RWPE1 (cell line): ENCODE results near the gene MAT2A.
A peak's percentile ranks its signal among the peaks of the same experiment; 100 is the strongest.

Experiments used
- CTCF ChIA-PET: fragments of 350-600 bp; sonication (Branson Sonifier 250); formaldehyde crosslinking; extraction: SDS; loops from one replicate; lab custom pipeline; 2021; lab: Yijun Ruan, JAX
- POLR2A ChIA-PET: fragments of 400-600 bp; formaldehyde crosslinking; extraction: SDS; loops from one replicate; lab custom pipeline; 2020; ENCODE audit warnings: antibody characterized with exemption; ENCODE audit not compliant: low non-redundant PET; lab: Yijun Ruan, JAX
- DNase-seq: peaks from one replicate; pipeline ENCODE4 v3.0.0; 2012; ENCODE audit warnings: low spot score
- H3K27ac ChIP-seq: fragments of 450-650 bp; 2 replicates; pipeline ENCODE4 v1.5.1; 2017
- TF ChIP-seq, protein P1 (sequence below): fragments of 450-650 bp; conservative IDR thresholded peaks from 2 replicates; pipeline ENCODE4 v1.5.1; 2017; ENCODE audit warnings: low read depth, mild to moderate bottlenecking

The MAT2A gene

DNA sequence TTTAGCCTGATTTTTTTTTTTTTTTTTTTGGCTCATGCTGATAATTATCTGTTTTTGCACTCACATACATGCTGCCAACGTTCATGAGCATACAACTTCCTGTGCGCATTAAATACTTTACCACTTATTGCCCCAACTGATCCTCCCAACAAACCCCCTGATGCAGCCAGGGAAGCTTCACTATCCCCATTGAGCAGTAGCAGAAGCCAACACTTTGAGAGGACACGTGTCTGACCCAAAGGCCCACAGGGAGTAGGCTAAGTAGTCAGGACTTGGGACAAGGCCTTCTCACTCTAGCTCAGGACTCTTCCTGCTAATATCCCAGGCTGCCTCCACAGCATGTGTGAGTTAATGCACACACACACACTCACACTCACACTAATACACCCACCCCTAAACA is 36.2 kb upstream of the MAT2A start:
- TF ChIP-seq, protein P1, sequence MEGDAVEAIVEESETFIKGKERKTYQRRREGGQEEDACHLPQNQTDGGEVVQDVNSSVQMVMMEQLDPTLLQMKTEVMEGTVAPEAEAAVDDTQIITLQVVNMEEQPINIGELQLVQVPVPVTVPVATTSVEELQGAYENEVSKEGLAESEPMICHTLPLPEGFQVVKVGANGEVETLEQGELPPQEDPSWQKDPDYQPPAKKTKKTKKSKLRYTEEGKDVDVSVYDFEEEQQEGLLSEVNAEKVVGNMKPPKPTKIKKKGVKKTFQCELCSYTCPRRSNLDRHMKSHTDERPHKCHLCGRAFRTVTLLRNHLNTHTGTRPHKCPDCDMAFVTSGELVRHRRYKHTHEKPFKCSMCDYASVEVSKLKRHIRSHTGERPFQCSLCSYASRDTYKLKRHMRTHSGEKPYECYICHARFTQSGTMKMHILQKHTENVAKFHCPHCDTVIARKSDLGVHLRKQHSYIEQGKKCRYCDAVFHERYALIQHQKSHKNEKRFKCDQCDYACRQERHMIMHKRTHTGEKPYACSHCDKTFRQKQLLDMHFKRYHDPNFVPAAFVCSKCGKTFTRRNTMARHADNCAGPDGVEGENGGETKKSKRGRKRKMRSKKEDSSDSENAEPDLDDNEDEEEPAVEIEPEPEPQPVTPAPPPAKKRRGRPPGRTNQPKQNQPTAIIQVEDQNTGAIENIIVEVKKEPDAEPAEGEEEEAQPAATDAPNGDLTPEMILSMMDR: no peak
- DNase-seq: no peak
- peak overlapping the region; percentile 88 for H3K27ac ChIP-seq
- CTCF ChIA-PET: interaction anchor here (0.6 to 1.6 kb wide), 4 partner anchors 39 to 83 kb away, joined by 3 to 5 read pairs (median 3); no protein-coding TSS in a partner anchor
- POLR2A ChIA-PET: interaction anchor here (1.6 kb wide), 1 partner anchor 36 kb away, joined by 7 read pairs; the partner anchor contains the start of gene MAT2A

DNA sequence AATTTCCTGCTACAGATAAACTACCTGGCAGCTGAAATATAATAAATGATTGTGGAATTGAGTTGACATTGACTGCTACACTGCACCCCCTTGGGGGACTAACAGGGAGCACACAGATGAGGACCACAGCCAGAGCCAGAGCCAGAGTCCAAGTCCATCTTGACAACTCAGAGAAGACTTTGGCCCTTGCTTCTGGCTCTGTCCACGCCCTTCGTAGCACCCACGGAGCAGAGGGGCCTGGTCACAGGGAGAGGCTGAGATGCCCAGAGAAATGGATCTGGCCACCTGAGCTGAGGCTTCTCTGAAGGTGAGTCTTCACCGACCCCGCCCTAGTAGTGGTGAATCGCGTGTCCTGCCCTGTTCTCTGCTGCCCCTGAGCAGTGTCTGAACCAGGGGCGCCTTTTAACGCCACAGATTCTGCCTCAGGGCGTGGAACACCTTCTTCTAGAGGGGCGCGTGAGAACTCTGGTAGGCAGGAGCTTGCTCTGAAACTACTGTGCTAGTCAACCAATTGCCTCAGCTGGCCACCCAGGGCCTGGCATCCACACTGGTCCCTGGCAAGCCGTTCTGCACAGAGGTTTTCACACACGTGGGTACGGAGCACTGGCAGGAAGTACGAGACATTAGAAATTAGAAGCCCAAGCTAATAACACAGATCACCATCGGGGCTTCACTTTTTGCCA is 35.7 kb upstream of the MAT2A start:
- ChIA-PET POLR2A (interaction anchor here (1.6 kb wide), 1 partner anchor 36 kb away, joined by 7 read pairs; the partner anchor contains the start of gene MAT2A), CTCF (interaction anchor here (0.6 to 1.6 kb wide), 4 partner anchors 39 to 83 kb away, joined by 3 to 5 read pairs (median 3); no protein-coding TSS in a partner anchor)
- H3K27ac ChIP-seq: peak overlapping the region; percentile 88
- no peak for DNase-seq
- TF ChIP-seq, protein P1: no peak

DNA sequence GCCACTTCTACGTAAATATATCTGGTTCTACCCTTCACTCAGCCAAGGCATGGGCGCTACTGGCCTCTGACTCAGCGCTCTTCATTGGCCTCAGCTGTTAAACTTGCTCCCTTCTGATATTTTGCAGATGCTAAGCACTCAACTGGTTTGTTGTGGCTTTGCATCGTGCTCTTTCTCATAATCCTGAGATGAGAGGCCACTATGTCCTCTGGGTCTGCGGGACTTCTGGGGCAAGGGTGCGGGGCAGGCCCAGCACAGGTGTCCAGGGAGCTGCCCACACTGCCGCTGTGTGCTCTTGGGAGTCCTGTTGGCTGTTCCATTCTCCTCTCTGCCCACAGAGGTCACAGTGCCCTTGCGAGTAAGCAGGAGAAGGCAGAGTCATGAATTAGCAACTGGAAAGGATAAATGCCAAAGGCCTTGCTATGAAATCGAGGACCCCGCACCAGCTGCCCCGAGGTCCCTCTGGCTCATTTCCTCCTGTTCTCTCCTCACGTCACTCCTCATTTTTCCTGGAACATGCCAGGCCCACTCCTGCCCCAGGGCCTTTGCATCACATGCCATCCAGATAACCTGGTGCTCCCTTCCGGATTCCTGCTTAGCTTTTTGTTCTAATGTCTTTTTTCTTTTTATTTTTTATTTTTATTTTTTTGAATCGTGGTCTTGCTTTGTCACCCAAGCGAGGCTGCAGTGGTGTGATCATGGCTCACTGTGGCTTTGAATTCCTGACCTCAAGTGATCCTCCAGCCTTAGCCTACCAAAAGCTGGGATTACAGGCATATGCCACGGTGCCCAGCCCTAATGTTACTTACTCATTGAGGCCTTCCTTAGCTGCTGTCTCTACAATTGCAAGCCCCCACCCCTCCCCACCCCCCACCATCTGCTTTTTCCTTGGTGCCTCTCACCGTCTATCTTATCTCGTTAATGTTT is 34.9 kb upstream of the MAT2A start:
- TF ChIP-seq, protein P1: no peak
- peak overlapping the region; percentile 88 for H3K27ac ChIP-seq
- ChIA-PET POLR2A (interaction anchor here (0.5 to 1.6 kb wide), 5 partner anchors 12 to 92 kb away, joined by 3 to 7 read pairs (median 4); partner anchors contain the start of gene MAT2A), CTCF (interaction anchor here (0.8 to 1.6 kb wide), 3 partner anchors 34 to 84 kb away, joined by 3 to 4 read pairs (median 3); no protein-coding TSS in a partner anchor)
- no peak for DNase-seq

DNA sequence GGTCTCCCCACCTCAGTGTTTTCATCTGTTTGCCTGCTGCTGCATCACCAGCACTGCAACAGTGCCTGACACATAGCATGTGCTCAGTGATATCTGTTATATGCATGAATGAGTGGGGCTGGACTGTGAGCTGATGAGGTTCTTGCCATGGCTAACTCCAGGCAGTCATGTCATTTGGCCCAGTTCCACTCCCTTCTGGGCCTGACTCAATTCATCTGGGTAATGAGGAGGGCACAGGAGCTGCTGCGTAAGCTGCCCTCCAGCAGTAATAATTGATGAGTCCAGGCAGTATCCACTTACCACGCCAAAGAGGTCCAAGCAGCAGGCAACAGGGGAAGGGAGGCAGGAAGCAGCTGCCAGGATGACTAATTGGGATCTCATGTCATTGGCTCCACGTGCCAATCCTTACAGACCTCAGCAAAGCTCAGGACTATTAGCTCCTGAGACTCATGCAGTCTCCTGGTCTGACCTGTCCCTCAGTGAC is 34.1 kb upstream of the MAT2A start:
- POLR2A ChIA-PET: interaction anchor here (0.5 to 1.3 kb wide), 3 partner anchors 13 to 36 kb away, joined by 3 to 6 read pairs (median 4); partner anchors contain the start of gene MAT2A
- H3K27ac ChIP-seq: peak overlapping the region; percentile 88
- DNase-seq: peak; percentile 93
- TF ChIP-seq, protein P1: no peak
- CTCF ChIA-PET: interaction anchor here (0.8 to 0.9 kb wide), 2 partner anchors 35 to 47 kb away, joined by 3 to 4 read pairs; no protein-coding TSS in a partner anchor

DNA sequence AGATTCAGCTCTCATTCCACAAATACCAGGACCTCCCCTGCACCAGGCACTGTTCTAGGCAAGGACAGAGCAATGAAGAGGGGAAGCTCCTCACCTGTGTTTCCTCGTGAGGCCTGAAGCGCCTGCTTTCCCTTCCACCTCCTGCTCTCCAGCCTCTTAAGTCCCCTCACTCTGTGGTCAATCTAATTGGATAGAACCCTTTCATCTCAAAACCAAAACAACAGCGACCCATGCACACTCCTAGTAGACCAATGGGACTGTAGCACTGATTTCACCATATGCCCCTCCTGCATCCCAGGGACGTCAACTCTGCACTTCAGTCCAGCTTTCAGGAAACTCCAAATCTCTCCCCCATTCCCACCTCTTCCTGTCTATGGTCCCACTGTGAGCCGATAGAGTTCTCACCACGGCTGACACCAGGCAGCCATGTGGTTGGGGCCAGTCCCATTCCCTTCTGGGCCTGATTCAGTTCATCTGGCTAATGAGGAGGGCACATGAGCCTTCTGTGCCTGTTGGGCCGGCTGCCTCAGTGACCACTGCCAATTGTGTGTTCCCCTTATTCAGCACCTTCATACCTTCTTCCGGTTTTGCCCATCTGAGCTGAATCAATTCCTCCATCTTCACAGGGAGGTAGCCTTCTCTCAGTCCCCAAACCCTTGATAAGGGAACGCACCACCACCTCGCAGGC is 33.3 kb upstream of the MAT2A start:
- TF ChIP-seq, protein P1: no peak
- no peak for DNase-seq
- ChIA-PET POLR2A (interaction anchor here (1.3 kb wide), 2 partner anchors 33 to 35 kb away, joined by 4 to 6 read pairs; partner anchors contain the start of gene MAT2A), CTCF (no interaction called here)
- H3K27ac ChIP-seq: peak overlapping the region; percentile 88
